NB4 (cell line): Measurements from ENCODE around the gene PAH.

ENCODE experiments used
- CTCF ChIP-seq: IDR thresholded peaks from one replicate; pipeline ENCODE4 v1.5.1; 2012; ENCODE audit warnings: low read depth, low read length
- MAX ChIP-seq: IDR thresholded peaks from 2 replicates; pipeline ENCODE4 v1.6.1; 2011; ENCODE audit warnings: low read depth, low read length
- MYC ChIP-seq: IDR thresholded peaks from 2 replicates; pipeline ENCODE4 v1.6.1; 2011; ENCODE audit warnings: low read depth, low read length
- POLR2A ChIP-seq: IDR thresholded peaks from 2 replicates; pipeline ENCODE4 v1.6.1; 2011; ENCODE audit warnings: mild to moderate bottlenecking; ENCODE audit not compliant: insufficient read length; ENCODE audit errors: extremely low read depth

GRCh38 chr12:102958073-102958829 lies 41.2 kb upstream of the PAH start:
- no peak for TF ChIP-seq CTCF
- no peak for TF ChIP-seq POLR2A
- no peak for TF ChIP-seq MAX
- TF ChIP-seq MYC = no peak
